Body of pancreas (tissue), 4 donors: Measurements from ENCODE around the gene POU2AF1. TPM values are rescaled to one million over a fixed set of nuclear protein-coding genes. Genes with fewer than 3 reads are reported as not detected.

Experiments used
- ATAC-seq: fragments of 150-250 bp; one replicate; pipeline ENCODE4 v1.9.1; 2016
- DNase-seq, 4 donors: peaks; one replicate each; pipeline ENCODE4 v3.0.0-alpha.2; 2019
- H3K27ac ChIP-seq, 4 donors: fragments of 200-600 bp; sonication (generic); 1 replicate in 3 of 4; 2 replicates in 1 of 4; pipeline versions ENCODE4 v1.5.1 to v1.6.1; 2016 to 2019; ENCODE audit warnings: mild to moderate bottlenecking in 1 of 4, mixed read lengths in 1 of 4, moderate library complexity in 1 of 4
- H3K27me3 ChIP-seq, 2 donors: fragments of 200-600 bp; sonication (generic); one replicate each; pipeline ENCODE4 v1.6.0; 2016; ENCODE audit warnings: mild to moderate bottlenecking in 1 of 2
- H3K36me3 ChIP-seq, 2 donors: fragments of 200-600 bp; sonication (generic); replicated peaks in 1 of 2; 2 replicates each; pipeline ENCODE4 v1.5.1; 2016; ENCODE audit warnings: low read depth in 2 of 2; ENCODE audit not compliant: insufficient read depth in 1 of 2
- H3K4me1 ChIP-seq: fragments of 200-600 bp; sonication (generic); one replicate; pipeline ENCODE4 v1.6.0; 2016
- H3K4me3 ChIP-seq, 2 donors: fragments of 200-600 bp; sonication (generic); 1 replicate in 1 of 2; 2 replicates in 1 of 2; pipeline ENCODE4 v1.5.1; 2016 to 2019
- H3K9me3 ChIP-seq, 3 donors: fragments of 200-600 bp; sonication (generic); 1 replicate in 2 of 3; 2 replicates in 1 of 3; pipeline ENCODE4 v1.5.1; 2016
- POLR2A ChIP-seq, 3 donors: fragments of 450-650 bp; IDR thresholded peaks; one replicate each; pipeline ENCODE4 v1.6.1; 2016; ENCODE audit warnings: antibody characterized with exemption in 3 of 3, mild to moderate bottlenecking in 2 of 3
- WGBS, 2 donors: methylation state at CpG; one replicate each; pipeline ENCODE4 v1.1.5; 2017; 5-methylcytosine and 5-hydroxymethylcytosine counted together
- intact Hi-C: fragments of 100-400 bp; cut with DNase I; formaldehyde crosslinking; loops from one replicate; pipeline ENCODE4 v1.15.1; 2023
- total RNA-seq, 2 donors: library from RNA; depleted of rRNA; stranded (reverse); fragments of >200 nt; gene quantifications; one replicate each; pipeline ENCODE4 v1.1.0, GENCODE V29; 2016
- TF ChIP-seq, protein P1 (sequence below), 7 experiments: fragments of 450-650 bp in 4 of 7; fragments of 200-600 bp in 3 of 7; sonication (generic) in 3 of 7; IDR thresholded peaks; one replicate each; pipeline ENCODE4 v1.5.1; 2016 to 2019; ENCODE audit warnings: antibody characterized with exemption in 7 of 7

Gene POU2AF1
- total RNA-seq, 2 donors from 2014 or later, result 8.9 TPM; not detected in 1

GRCh38 chr11:111327908-111328624, 51.0 kb downstream of the POU2AF1 start:
- peak; percentile 90 to 96 (median 96) for DNase-seq
- Histone ChIP-seq H3K36me3 (no peaks in the 10 kb centered on the region), H3K4me1 (peaks cover 67% of the 10 kb centered on the region), H3K27ac (peak overlapping the region; percentile 47 to 79 (median 62)), H3K4me3 (no peak overlapping the region), H3K9me3 (no peaks in the 10 kb centered on the region), H3K27me3 (no peaks in the 10 kb centered on the region)
- ATAC-seq, result peak; percentile 96
- intact Hi-C loops, result no loop called here
- TF ChIP-seq POLR2A (IDR thresholded peaks at IDR 0.05), result peak in 1 of 3 donors; percentile 15
- TF ChIP-seq, protein P1, sequence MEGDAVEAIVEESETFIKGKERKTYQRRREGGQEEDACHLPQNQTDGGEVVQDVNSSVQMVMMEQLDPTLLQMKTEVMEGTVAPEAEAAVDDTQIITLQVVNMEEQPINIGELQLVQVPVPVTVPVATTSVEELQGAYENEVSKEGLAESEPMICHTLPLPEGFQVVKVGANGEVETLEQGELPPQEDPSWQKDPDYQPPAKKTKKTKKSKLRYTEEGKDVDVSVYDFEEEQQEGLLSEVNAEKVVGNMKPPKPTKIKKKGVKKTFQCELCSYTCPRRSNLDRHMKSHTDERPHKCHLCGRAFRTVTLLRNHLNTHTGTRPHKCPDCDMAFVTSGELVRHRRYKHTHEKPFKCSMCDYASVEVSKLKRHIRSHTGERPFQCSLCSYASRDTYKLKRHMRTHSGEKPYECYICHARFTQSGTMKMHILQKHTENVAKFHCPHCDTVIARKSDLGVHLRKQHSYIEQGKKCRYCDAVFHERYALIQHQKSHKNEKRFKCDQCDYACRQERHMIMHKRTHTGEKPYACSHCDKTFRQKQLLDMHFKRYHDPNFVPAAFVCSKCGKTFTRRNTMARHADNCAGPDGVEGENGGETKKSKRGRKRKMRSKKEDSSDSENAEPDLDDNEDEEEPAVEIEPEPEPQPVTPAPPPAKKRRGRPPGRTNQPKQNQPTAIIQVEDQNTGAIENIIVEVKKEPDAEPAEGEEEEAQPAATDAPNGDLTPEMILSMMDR (IDR thresholded peaks at IDR 0.05), result peak in 1 of 7 experiments; percentile 19
- WGBS, 2 donors, result 20 to 32% methylated on average over 7 to 8 of the region's 8 CpGs

DNA sequence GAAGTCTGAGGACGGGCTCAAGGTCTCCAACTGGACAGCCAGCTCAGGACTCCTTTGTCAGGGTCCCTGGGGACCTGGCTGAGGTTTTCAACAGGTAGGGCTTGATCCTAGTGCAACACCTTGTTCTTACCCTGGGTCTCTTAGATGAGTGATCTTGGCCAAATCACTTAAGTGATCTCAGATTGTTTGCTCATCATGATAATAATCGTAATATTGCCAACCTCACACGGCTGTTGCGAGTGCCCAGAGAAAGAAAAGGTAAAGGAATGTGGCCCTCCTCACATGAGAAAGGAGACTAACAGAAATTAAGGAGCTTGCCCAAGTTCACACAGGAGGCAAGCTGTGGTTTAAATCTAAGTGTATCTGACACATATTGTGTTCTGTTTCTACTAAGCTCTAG, 52.3 kb downstream of the POU2AF1 start:
- intact Hi-C loops, result no loop called here
- Histone ChIP-seq H3K36me3 (no peaks in the 10 kb centered on the region), H3K4me1 (peaks cover 55% of the 10 kb centered on the region), H3K4me3 (no peak overlapping the region), H3K9me3 (no peaks in the 10 kb centered on the region), H3K27me3 (no peaks in the 10 kb centered on the region), H3K27ac (peak overlapping the region in 1 of 4 donors; percentile 79)
- no peak for DNase-seq
- TF ChIP-seq, protein P1 (IDR thresholded peaks at IDR 0.05), result no peak
- no peak for TF ChIP-seq POLR2A (IDR thresholded peaks at IDR 0.05)
- no peak for ATAC-seq
- WGBS, 2 donors, result 18 to 27% methylated on average over 3 to 4 of the region's 4 CpGs

- Histone ChIP-seq H3K36me3 (no peaks in the 10 kb centered on the region), H3K4me1 (peaks cover 52% of the 10 kb centered on the region), H3K4me3 (no peak overlapping the region), H3K27ac (no peak overlapping the region), H3K9me3 (no peaks in the 10 kb centered on the region), H3K27me3 (no peaks in the 10 kb centered on the region)
- 84 to 94% methylated on average over 5 of the region's 5 CpGs for WGBS, 2 donors
- intact Hi-C loops, result no loop called here
- no peak for TF ChIP-seq POLR2A (IDR thresholded peaks at IDR 0.05)
- TF ChIP-seq, protein P1 (IDR thresholded peaks at IDR 0.05), result no peak
- DNase-seq (no peak), ATAC-seq (no peak)
These were observed 53.8 kb downstream of the POU2AF1 start for GRCh38 chr11:111325259-111325658.

GRCh38 chr11:111324277-111324720, 54.8 kb downstream of the POU2AF1 start:
- peak overlapping the region in 1 of 4 donors; percentile 7 for H3K27ac ChIP-seq
- H3K36me3 ChIP-seq, result no peaks in the 10 kb centered on the region
- H3K9me3 ChIP-seq, result no peaks in the 10 kb centered on the region
- no peaks in the 10 kb centered on the region for H3K27me3 ChIP-seq
- H3K4me3 ChIP-seq, result no peak overlapping the region
- intact Hi-C loops, result no loop called here
- no peak for ATAC-seq
- no peak for TF ChIP-seq POLR2A (IDR thresholded peaks at IDR 0.05)
- TF ChIP-seq, protein P1 (IDR thresholded peaks at IDR 0.05), result no peak
- DNase-seq, result no peak
- 65 to 72% methylated on average over 5 of the region's 5 CpGs for WGBS, 2 donors
- H3K4me1 ChIP-seq, result peaks cover 45% of the 10 kb centered on the region

GRCh38 chr11:111322534-111322933, 56.5 kb downstream of the POU2AF1 start:
- WGBS, 2 donors, result 88 to 94% methylated on average over 2 of the region's 2 CpGs
- TF ChIP-seq POLR2A (IDR thresholded peaks at IDR 0.05), result no peak
- TF ChIP-seq, protein P1 (IDR thresholded peaks at IDR 0.05), result no peak
- no peaks in the 10 kb centered on the region for H3K27me3 ChIP-seq
- intact Hi-C loops, result no loop called here
- DNase-seq (no peak), ATAC-seq (no peak)
- H3K27ac ChIP-seq, result no peak overlapping the region
- H3K36me3 ChIP-seq, result no peaks in the 10 kb centered on the region
- H3K4me3 ChIP-seq, result no peak overlapping the region
- no peaks in the 10 kb centered on the region for H3K9me3 ChIP-seq
- H3K4me1 ChIP-seq, result peaks cover 28% of the 10 kb centered on the region
